Retinal pigment epithelial cell (primary cell): Measurements from ENCODE around the gene MUC22.
"Not testable (repeated sequence)": the region's sequence is repeated elsewhere in the genome, so short reads cannot be mapped to it uniquely, and the experiment has no call there.

ENCODE experiments used
- DNase-seq: peaks from one replicate; pipeline ENCODE4 v3.0.0-alpha.2; 2010; ENCODE audit warnings: low read depth
- H3K4me3 ChIP-seq: 2 replicates; pipeline ENCODE4 v1.5.1; 2011; ENCODE audit warnings: mild to moderate bottlenecking, low read length, control low read depth, moderate library complexity
- TF ChIP-seq, protein P1 (sequence below): conservative IDR thresholded peaks from 2 replicates; pipeline ENCODE4 v1.5.1; 2011; ENCODE audit warnings: low read depth, low read length, control low read depth, inconsistent platforms

The MUC22 gene

GRCh38 chr6:31057426-31058003 is 47.2 kb downstream of the MUC22 start:
- DNase-seq: no peak
- TF ChIP-seq, protein P1, sequence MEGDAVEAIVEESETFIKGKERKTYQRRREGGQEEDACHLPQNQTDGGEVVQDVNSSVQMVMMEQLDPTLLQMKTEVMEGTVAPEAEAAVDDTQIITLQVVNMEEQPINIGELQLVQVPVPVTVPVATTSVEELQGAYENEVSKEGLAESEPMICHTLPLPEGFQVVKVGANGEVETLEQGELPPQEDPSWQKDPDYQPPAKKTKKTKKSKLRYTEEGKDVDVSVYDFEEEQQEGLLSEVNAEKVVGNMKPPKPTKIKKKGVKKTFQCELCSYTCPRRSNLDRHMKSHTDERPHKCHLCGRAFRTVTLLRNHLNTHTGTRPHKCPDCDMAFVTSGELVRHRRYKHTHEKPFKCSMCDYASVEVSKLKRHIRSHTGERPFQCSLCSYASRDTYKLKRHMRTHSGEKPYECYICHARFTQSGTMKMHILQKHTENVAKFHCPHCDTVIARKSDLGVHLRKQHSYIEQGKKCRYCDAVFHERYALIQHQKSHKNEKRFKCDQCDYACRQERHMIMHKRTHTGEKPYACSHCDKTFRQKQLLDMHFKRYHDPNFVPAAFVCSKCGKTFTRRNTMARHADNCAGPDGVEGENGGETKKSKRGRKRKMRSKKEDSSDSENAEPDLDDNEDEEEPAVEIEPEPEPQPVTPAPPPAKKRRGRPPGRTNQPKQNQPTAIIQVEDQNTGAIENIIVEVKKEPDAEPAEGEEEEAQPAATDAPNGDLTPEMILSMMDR: no peak
- no peak overlapping the region for H3K4me3 ChIP-seq

- peak; percentile 92 for DNase-seq
- H3K4me3 ChIP-seq: no peak overlapping the region
- TF ChIP-seq, protein P1: peak; percentile 55
Observed at GRCh38 chr6:31058128-31058894, 48.0 kb downstream of the MUC22 start.

- TF ChIP-seq, protein P1: no peak
- no peak overlapping the region for H3K4me3 ChIP-seq
- no peak for DNase-seq
Observed at GRCh38 chr6:31060145-31060544, 49.9 kb downstream of the MUC22 start.

GRCh38 chr6:31063906-31064435 is 53.7 kb downstream of the MUC22 start:
- H3K4me3 ChIP-seq: no peak overlapping the region
- TF ChIP-seq, protein P1: no peak
- no peak for DNase-seq

DNA sequence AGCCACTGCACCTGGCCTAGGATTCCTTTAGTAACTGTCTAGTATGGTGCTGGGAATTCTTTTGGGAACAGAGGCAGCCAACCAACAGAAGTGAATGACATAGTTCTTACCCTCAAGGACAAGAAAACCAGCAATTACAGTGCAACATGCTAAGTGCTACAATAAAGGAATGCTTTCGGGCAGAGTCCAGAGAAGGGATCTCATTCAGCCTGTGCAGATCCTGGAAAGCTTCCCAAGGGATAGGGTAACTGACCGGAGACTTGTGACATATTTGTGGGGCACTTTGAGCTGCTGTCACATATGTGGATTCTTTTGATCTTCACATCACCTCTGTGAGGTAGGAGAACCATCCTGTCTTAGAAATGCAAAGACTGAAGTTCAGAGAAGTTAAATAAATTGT is 55.3 kb downstream of the MUC22 start:
- DNase-seq: no peak
- TF ChIP-seq, protein P1: no peak

GRCh38 chr6:31067028-31067427 is 56.8 kb downstream of the MUC22 start:
- not testable (repeated sequence) for DNase-seq, H3K4me3 ChIP-seq

More for the DNA sequence above, 55.3 kb downstream of the MUC22 start:
- no peak overlapping the region for H3K4me3 ChIP-seq

GRCh38 chr6:31067891-31068668 is 57.8 kb downstream of the MUC22 start:
- H3K4me3 ChIP-seq, DNase-seq: not testable (repeated sequence)
